ENCODE results near the gene ARHGAP4.

The ARHGAP4 gene

GRCh38 chrX:153945956-153946943 lies 20.2 kb upstream of the ARHGAP4 start:
- DNase-seq (ENCODE audit: low spot score): no peak

GRCh38 chrX:153944800-153945150 lies 18.7 kb upstream of the ARHGAP4 start:
- no peak for DNase-seq (ENCODE audit: low spot score)

- DNase-seq (ENCODE audit: low spot score): peak; percentile 68
Measured at GRCh38 chrX:153944140-153944799, 18.2 kb upstream of the ARHGAP4 start, which contains the start of gene RENBP. Gene RENBP (minus strand): TSS chrX:153944643. CDS start chrX:153944610, 33 bp downstream.

DNA sequence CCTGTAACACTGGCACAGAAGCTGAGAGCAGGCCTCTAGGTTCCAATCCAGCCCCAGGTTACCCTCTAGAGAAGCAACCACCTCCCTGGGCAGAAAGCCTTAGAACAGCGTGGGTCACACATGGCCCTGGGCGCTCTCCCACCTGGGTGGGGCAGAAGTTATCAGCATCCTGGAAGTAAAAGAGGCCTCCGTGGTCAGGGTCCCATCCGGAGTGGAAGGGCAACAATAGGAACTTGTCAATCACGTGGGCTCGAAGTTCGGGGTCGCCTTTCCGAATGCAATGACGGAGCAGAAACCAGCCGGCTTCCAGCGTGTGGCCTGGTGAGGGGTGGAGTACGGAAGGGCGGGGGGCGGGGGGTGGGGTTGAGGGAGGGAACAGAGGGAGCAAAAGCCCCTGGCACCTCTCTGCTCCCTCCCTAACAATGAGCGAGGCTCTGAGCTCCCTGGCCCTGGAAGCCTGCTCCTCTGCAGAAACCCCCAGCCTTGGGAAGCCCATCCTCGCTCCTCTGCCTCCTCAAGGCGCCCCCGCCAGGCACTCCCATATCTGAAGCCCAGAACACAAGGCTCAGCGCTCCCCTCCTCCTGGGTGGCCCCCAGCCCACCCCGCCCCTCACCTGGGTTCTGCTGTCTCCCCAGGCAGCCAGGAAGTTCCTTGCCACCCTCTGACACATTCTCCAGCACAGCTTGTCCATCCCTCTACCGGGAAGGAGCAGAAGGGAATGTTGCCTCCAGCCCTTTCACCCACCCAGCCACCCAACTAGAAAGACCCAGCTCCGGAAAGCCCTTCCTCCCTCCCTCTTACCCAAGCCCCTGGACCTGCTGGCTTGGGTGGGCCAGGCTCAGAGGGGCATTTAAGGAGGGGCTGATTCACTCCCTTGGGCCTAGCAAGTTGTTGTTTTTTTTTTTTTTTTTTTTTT lies 15.5 kb upstream of the ARHGAP4 start:
- DNase-seq (ENCODE audit: low spot score): no peak

GRCh38 chrX:153939573-153939972 lies 13.5 kb upstream of the ARHGAP4 start:
- DNase-seq (ENCODE audit: low spot score): no peak

DNA sequence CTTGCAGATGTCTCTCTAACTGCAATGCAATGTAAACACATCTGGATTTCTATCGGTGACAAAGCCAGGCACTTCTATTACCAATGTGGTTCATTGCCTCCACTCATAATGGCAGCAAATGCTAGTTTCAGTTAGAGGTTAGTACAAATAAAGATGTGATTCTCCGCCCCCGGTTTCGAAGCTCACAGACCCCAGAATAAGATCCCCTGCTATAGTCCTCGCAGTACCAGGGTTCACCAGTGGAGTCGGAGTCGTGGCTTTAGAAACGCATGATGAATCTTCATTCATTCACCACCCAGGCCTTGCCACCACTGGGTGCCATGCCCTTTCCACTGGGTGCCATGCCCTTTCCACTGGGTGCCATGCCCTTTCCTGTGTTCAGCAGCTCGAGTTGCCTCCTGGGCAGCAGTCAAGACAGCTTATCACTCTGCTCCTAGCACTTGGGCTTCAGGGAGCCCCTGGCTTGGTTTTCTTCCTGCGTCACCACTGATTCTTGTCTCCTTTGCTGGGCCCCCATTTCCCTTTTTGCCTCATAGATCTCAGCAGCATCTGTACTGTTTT lies 12.2 kb upstream of the ARHGAP4 start:
- DNase-seq (ENCODE audit: low spot score): no peak

DNA sequence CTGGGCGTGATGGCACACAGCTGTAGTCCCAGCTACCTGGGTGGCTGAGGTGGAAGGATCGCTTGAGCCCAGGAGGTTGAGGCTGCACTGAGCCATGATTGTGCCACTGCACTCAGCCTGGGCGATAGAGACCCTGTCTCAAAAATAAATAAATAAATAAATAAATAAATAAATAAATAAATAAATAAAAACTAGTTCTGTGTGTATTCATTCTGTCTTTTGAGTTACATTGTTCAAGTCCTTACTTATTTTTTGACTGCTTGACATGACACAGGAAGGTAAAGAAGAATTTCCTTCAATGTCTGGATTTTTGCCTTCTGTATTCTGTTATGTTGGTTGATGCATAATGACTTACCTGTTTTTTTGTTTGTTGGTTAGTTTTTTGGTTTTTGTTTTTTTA lies 11.0 kb upstream of the ARHGAP4 start:
- DNase-seq (ENCODE audit: low spot score): no peak

GRCh38 chrX:153935326-153935851 lies 9.3 kb upstream of the ARHGAP4 start:
- no peak for DNase-seq (ENCODE audit: low spot score)

DNA sequence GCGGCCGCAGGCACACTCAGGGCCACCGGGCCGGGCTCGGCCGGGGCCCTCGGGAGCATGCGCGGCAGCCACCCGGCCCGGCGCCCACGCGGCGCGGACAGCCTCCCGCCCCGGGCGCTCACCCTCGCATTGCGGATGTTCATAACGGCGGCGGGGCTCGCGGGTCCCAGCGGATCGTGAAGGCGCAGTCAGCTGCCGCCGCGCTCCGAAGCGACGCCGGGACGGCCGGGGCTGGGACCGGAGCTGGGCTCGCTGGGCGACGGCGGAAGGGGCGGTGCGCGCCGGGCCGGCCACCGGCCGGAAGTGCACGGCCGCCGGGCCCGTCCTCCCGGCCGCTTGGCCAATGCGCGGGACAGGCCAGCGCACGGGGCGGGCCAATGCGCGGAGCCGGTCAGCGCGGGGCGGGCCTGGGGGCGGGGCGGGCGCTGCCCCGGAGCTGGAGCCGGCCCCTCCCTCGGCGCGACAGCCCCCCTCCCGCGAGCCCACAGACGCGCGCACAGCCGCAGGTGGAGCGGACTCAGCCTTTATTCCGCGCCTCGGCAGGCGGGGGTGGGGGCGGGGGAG lies 8.8 kb upstream of the ARHGAP4 start, which contains the start of gene NAA10:
Gene NAA10 (minus strand): TSS at position 276 of the 564 bp plus-strand sequence. CDS start 133 bp downstream, at position 143.
- DNase-seq (ENCODE audit: low spot score): peak; percentile 73

GRCh38 chrX:153934148-153934761 lies 8.2 kb upstream of the ARHGAP4 start:
- DNase-seq (ENCODE audit: low spot score): no peak

DNA sequence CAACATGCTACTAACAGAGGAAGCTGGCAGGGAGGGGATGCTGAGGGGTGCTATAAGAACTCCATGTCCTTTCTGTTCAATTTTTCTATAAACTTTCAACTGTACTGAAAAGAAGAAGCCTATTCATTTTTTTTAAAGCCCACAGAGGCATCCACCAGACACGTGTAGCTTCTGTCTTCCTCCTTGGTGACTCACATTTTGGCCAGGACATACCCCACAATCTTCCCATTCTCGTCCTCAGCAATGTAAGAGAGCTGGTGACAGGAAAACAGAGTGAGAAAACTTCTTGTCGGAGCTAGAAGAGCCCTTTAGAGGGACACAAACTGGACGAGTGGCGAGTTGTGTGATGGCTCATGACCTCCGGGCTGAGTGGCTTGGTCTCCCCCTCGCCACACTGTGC lies 7.7 kb upstream of the ARHGAP4 start:
- DNase-seq (ENCODE audit: low spot score): no peak

- DNase-seq (ENCODE audit: low spot score): no peak
Measured at GRCh38 chrX:153932220-153932915, 6.3 kb upstream of the ARHGAP4 start.

- DNase-seq (ENCODE audit: low spot score): no peak
Measured at GRCh38 chrX:153931748-153932147, 5.7 kb upstream of the ARHGAP4 start.

DNA sequence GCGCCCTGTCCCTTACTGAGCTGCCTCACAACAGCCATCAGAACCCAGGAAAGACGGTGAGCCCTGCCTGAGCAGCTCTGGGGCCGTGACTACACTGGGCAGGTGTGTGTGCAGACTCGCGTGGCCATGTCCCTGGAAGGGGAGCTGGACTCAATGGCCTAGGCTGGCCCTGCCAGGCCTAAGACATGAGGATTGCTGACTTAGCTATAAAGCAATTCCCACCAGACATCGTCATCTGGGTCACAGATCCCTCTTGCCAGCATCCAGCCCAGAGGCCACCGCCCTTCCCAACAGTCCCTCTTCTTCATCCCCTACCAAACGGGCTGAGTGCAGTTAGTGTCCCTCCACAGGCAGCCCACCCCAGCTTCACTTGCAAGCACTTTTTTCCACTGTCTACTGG lies 5.1 kb upstream of the ARHGAP4 start:
- no peak for DNase-seq (ENCODE audit: low spot score)

DNA sequence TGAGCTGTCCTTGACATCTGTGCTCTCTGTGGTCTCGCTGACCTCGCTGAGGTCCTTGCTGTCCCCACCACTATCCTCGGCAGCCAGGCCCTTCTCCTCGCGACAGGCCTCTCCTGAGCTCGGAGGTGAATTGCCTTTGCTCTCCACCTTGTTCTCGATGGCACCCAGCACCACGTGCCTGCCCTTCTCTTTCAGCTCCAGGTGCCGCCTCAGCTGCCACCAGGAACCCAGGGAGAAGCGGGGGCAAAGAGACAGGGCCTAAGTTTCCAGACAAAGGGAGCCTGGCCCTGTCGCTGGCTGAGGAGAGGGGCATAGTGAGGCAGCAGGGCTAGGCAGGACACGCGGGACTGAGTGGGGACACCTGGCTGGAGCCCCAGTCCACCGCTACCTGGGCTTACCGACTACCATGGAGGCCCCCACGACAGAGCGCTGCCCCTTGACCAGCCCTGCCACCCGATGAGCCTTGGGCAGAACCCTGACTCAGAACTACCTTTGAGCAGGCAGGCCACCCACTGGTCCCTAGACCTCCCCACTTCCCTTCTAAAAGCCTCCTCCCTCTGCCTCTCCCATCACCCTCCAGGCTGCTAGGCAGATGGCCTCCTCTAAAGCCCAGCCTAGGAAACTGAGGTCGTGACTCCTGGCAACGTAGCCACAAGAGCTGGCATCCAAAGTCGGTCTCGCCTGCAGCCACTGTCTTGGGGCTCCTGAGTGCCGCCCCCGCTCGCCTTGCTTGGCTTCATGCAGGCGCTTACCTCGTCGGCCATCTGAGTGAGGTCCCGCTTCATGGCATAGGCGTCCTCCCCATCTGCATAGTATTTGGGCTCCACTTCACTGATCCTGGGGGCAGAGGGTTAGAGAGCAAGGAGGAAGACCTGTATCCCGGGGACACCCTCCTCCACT lies 4.2 kb upstream of the ARHGAP4 start:
- no peak for DNase-seq (ENCODE audit: low spot score)

DNA sequence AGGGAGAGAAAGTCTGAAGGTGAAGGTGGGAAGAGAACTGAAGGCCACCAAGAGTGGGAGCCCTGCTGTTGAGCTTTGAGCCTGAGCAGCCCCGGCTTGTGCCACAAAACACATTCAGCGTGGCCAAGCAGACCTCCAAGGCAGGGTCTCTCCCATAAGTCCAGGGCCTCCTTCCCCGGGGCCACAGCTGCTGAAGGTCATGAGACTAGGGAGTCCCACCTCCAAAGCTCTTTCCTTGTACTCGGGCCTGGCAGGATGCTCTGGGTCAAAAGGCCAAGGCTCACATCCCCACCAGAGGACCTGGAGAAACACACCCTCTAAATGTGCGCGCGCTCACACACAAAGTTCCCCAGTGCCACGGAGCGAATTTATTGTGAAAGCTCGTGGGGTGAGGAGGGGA lies 3.5 kb upstream of the ARHGAP4 start:
- DNase-seq (ENCODE audit: low spot score): no peak

DNA sequence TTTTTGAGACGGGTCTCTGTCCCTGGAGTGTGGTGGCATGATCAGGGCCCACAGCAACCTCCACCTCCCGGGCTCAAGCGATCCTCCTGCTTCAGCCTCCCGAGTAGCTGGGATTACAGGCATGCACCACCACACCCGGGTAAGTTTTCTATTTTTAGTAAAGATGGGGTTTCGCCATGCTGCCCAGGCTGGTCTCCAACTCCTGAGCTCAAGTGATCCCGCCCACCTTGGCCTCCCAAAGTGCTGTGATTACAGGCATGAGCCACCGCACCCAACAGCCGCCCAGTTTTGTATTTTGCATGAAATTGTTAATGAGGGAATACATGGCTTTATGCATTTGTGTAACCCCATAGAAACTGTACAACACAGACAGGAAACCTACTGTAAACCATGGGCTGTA lies 2.8 kb upstream of the ARHGAP4 start:
- DNase-seq (ENCODE audit: low spot score): no peak

- DNase-seq (ENCODE audit: low spot score): peak; percentile 96
Measured at GRCh38 chrX:153927922-153928760, 2.1 kb upstream of the ARHGAP4 start.

Measured in Ammon's horn (tissue), 1 donor.